Measurements from ENCODE around the gene PDGFRB.

The PDGFRB gene

DNA sequence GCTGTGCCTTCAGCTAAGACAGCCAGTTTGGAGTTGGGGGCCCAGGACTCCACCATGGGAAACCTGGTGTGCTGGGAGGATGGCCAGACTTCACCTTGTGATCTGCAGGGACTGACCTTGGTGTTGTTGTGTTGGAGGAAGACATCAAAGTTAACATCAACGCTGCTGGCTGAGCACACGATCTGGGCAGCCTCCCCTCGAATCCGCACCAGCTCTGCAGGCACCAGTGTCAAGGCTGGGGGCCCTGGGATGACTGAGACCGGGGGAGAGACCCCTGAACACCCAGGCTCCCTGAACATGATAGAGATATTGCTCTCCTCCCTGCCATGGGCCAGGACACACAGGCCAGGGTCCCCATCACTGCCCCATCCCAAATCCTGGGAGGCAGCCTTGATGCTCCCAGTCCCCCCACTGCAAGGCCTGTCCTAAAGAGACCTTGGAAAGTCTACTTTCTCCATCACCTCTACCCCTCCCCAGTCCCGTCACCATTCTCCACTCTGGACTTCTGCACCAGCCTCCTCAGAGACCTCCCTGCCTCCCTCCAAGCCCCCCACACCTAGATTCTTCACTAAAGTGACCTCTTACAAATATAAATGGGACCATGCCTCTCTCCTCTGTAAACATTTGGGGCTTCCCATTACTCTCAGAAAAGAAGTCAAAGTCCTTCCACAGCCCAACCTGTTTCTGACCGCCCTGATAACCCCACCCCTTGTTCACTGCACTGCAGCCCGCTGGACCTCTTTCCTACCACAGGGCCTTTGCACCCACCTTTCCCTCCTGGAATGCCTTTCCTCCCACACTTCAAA, 77.4 kb downstream of the PDGFRB start:
- no peak overlapping the region for H3K27ac Mint-ChIP-seq
- TF ChIP-seq, protein P1, sequence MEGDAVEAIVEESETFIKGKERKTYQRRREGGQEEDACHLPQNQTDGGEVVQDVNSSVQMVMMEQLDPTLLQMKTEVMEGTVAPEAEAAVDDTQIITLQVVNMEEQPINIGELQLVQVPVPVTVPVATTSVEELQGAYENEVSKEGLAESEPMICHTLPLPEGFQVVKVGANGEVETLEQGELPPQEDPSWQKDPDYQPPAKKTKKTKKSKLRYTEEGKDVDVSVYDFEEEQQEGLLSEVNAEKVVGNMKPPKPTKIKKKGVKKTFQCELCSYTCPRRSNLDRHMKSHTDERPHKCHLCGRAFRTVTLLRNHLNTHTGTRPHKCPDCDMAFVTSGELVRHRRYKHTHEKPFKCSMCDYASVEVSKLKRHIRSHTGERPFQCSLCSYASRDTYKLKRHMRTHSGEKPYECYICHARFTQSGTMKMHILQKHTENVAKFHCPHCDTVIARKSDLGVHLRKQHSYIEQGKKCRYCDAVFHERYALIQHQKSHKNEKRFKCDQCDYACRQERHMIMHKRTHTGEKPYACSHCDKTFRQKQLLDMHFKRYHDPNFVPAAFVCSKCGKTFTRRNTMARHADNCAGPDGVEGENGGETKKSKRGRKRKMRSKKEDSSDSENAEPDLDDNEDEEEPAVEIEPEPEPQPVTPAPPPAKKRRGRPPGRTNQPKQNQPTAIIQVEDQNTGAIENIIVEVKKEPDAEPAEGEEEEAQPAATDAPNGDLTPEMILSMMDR (IDR thresholded peaks at IDR 0.05; ENCODE audit: unreplicated experiment in 3 of 3) = no peak
- H3K9me3 Mint-ChIP-seq = no peaks in the 10 kb centered on the region
- no peak overlapping the region for H3K4me3 Mint-ChIP-seq
- H3K4me1 Mint-ChIP-seq = peaks cover 16% of the 10 kb centered on the region
- H3K36me3 Mint-ChIP-seq (ENCODE audit: low read depth) = no peaks in the 10 kb centered on the region
- H3K27me3 Mint-ChIP-seq (ENCODE audit: low read depth) = peaks cover 11% of the 10 kb centered on the region

DNA sequence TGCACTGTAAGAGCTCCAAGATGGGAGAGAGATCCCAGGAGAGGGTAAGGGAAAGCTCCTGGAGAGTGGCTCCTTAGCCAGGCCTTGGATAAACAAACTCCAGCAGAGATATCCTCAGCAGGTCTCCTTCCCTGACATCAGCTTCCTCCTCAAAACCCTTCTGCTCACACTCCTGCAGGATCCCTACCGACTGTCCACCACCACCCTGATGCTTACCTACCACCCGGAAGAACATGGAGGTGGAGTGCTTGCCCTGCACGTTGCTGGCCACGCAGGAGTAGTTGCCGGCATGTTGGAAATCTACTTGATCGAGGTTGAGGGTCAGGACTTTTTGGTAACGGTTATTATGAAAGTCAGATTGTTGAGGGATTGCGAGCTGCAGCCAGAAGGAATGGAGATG, 78.6 kb downstream of the PDGFRB start:
- Mint-ChIP-seq H3K4me3 (no peak overlapping the region), H3K27ac (no peak overlapping the region), H3K27me3 (ENCODE audit: low read depth) (peaks cover 11% of the 10 kb centered on the region), H3K36me3 (ENCODE audit: low read depth) (no peaks in the 10 kb centered on the region), H3K4me1 (peaks cover 10% of the 10 kb centered on the region), H3K9me3 (no peaks in the 10 kb centered on the region)
- TF ChIP-seq, protein P1 (IDR thresholded peaks at IDR 0.05; ENCODE audit: unreplicated experiment in 3 of 3) = no peak

- TF ChIP-seq, protein P1 (IDR thresholded peaks at IDR 0.05; ENCODE audit: unreplicated experiment in 3 of 3) = no peak
- Mint-ChIP-seq H3K27me3 (ENCODE audit: low read depth) (peaks cover 11% of the 10 kb centered on the region), H3K4me1 (no peaks in the 10 kb centered on the region), H3K27ac (no peak overlapping the region), H3K9me3 (no peaks in the 10 kb centered on the region), H3K36me3 (ENCODE audit: low read depth) (no peaks in the 10 kb centered on the region), H3K4me3 (no peak overlapping the region)
Measured at GRCh38 chr5:150075806-150076205, 79.8 kb downstream of the PDGFRB start.

DNA sequence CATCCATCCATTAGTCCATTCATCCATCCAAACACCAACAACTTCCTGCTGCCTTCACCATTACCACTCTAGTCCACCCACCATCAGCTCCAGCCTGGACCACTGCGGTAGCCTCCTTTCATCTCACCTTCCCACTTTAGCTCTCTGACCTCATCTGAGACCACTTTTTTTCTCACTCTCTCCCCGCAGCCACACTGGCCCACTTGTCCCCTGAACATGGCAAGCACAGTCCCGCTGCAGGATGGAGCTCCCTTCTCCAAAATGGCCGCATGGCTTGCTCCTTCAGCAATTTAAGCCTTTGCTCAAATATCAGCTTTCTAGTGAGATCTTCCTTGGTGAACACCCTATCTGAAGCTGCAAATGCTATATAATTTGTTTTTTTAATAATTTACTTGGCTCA, 80.4 kb downstream of the PDGFRB start:
- Mint-ChIP-seq H3K36me3 (ENCODE audit: low read depth) (no peaks in the 10 kb centered on the region), H3K4me1 (no peaks in the 10 kb centered on the region), H3K27me3 (ENCODE audit: low read depth) (peaks cover 11% of the 10 kb centered on the region), H3K4me3 (no peak overlapping the region), H3K9me3 (no peaks in the 10 kb centered on the region), H3K27ac (no peak overlapping the region)
- TF ChIP-seq, protein P1 (IDR thresholded peaks at IDR 0.05; ENCODE audit: unreplicated experiment in 3 of 3) = no peak

DNA sequence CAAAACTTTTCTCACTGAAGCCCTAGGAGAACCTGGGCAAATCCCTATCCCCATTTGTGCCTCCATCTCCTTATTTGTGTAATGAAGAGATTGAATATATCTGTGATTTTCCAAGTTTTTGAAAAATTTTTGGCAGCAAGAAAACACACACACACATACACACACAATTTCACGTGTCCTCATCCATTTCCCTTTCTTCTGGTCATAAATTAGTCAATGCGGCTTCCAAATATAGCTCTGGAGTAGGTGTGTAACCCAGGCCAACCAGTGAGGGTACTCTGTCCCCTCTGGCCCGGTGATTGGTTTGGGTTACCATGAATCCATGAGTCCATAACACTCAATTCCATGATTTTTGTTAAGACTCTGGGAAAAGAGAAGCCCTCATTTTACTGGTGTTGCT, 82.0 kb downstream of the PDGFRB start:
- Mint-ChIP-seq H3K36me3 (ENCODE audit: low read depth) (no peaks in the 10 kb centered on the region), H3K9me3 (no peaks in the 10 kb centered on the region), H3K4me1 (peaks cover 3% of the 10 kb centered on the region), H3K27me3 (ENCODE audit: low read depth) (peaks cover 5% of the 10 kb centered on the region), H3K4me3 (no peak overlapping the region), H3K27ac (no peak overlapping the region)
- TF ChIP-seq, protein P1 (IDR thresholded peaks at IDR 0.05; ENCODE audit: unreplicated experiment in 3 of 3) = no peak

- Mint-ChIP-seq H3K4me1 (peaks cover 5% of the 10 kb centered on the region), H3K27ac (no peak overlapping the region), H3K27me3 (ENCODE audit: low read depth) (no peaks in the 10 kb centered on the region), H3K36me3 (ENCODE audit: low read depth) (no peaks in the 10 kb centered on the region), H3K4me3 (no peak overlapping the region), H3K9me3 (no peaks in the 10 kb centered on the region)
- TF ChIP-seq, protein P1 (IDR thresholded peaks at IDR 0.05; ENCODE audit: unreplicated experiment in 3 of 3) = no peak
Measured at GRCh38 chr5:150073086-150073625, 82.5 kb downstream of the PDGFRB start.
